GM10847 (cell line): ENCODE data around the gene FMR1.

Experiments
- POLR2A ChIP-seq: IDR thresholded peaks from 2 replicates; pipeline ENCODE4 v1.6.1; 2011; ENCODE audit not compliant: insufficient read length; ENCODE audit errors: extremely low read depth

FMR1 gene

GRCh38 chrX:147908106-147908505, 3.6 kb upstream of the FMR1 start:
- TF ChIP-seq POLR2A, result no peak

GRCh38 chrX:147910607-147911006, 1.1 kb upstream of the FMR1 start:
- TF ChIP-seq POLR2A, result no peak

DNA sequence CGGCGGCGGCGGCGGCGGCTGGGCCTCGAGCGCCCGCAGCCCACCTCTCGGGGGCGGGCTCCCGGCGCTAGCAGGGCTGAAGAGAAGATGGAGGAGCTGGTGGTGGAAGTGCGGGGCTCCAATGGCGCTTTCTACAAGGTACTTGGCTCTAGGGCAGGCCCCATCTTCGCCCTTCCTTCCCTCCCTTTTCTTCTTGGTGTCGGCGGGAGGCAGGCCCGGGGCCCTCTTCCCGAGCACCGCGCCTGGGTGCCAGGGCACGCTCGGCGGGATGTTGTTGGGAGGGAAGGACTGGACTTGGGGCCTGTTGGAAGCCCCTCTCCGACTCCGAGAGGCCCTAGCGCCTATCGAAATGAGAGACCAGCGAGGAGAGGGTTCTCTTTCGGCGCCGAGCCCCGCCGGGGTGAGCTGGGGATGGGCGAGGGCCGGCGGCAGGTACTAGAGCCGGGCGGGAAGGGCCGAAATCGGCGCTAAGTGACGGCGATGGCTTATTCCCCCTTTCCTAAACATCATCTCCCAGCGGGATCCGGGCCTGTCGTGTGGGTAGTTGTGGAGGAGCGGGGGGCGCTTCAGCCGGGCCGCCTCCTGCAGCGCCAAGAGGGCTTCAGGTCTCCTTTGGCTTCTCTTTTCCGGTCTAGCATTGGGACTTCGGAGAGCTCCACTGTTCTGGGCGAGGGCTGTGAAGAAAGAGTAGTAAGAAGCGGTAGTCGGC, 528 bp downstream of the FMR1 start:
- no peak for TF ChIP-seq POLR2A

- no peak for TF ChIP-seq POLR2A
These were observed 1.9 kb downstream of the FMR1 start for GRCh38 chrX:147913570-147913969.

GRCh38 chrX:147914591-147914990, 2.9 kb downstream of the FMR1 start:
- no peak for TF ChIP-seq POLR2A

DNA sequence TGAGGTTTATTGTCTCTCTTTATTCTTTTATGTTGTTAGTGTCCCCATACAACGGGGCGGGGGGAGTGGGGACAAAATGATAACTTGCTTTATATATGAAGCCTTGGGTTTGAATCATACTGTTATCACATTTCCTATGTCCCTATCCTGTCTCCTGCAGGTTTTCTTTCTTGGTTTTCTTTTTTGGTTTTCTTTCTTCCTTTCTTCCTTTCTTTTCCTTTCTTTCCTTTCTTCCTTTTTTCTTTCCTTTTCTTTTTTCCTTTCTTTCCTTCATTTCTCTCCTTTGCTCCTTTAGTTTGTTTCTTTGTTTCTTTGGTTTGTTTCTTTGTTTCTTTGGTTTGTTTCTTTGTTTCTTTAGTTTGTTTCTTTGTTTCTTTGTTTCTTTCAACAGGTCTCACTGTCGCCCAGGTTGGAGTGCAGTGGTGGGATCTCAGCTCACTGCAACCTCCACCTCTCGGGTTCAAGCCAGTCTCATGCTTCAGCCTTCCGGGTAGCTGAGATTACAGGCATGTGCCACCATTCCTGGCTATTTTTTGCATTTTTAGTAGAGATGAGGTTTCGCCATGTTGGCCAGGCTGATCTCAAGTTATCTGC, 4.8 kb downstream of the FMR1 start:
- no peak for TF ChIP-seq POLR2A

DNA sequence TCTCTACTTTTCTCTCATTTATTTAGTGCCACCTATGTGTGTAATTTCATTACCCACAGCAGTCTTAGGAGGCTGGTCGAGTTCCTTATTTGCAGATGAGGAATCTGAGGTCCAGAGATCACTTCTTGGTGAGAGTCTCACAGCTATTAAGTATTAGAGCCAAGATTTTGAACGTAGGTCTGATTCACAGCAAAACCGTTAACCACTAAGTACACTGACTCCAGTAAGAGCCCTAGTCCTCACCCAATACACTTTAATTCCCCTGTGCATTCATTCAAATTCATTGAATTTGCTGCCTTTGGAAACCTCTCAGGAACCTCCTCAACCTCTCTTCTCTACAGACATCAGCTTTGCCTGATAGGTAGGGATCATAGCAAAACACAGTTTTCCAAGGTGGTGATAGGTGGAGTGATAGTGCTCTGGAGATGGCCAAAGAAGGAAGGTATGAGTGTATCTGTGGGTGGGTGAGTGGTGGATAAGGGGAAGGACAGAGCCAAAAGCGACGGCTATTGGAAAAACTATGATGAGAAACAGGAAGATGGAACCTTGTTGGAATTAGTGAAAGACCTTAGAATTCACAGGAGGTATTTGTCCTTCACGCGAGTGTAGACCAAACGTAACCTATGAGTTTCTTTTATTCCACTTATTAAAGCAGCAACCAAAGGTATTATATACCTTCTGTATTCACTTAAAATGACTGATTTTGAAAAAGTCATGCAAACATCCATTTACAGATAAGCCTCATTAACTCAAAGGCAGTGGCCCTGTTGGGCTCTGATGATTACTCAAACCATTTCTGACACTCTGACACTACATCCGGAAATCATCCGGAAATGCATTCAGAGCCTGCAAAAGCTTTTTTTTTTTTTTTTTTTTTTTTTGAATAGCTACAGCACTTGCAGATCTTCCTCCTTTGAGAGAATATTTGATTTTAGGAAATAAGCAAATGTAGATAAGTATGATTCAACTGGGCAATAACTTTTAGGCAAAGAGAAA, 6.3 kb downstream of the FMR1 start:
- no peak for TF ChIP-seq POLR2A

DNA sequence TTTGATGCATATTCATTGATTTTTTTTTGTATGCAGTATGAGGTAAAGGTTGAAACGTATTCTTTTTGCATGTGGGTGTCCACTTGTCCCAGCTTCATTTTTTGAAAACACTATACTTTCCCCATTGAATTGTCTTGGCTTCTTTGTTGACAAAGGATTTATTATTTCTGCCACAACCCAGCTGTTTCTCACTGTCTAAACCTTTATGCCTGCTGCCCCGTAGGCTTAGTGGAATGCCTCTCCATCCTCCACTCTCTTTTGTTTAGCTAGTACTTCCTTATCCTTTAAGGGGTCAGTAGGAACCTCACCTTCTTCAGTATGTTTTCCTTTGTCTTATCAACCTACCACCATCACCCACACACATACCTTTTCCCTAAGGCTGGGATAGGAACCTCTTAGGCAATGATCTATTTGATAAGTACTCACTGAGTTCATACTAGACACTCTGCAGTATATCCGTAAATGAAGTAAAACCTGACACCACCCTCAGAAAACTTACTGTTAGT, 8.5 kb downstream of the FMR1 start:
- no peak for TF ChIP-seq POLR2A

GRCh38 chrX:147923605-147924004, 11.9 kb downstream of the FMR1 start:
- TF ChIP-seq POLR2A, result no peak

DNA sequence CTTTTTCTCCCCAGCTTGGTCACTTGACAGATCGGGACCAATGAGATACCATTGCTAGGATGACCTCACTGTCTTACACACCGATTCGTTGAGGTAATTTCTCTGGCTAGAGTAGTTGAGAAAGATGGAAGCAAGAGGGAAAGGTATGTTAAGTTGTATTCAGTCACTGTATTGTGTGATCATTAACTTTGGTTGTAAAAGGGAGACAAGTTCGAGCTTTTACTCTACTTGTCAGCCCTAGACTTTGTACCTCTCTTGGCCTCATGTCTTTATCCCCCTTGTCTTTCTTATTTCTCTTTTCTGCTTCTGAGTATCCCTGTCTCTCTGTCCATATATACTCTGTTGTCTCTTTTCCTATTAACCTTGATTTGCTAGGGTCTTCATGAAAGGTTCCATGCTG, 15.5 kb downstream of the FMR1 start:
- no peak for TF ChIP-seq POLR2A

GRCh38 chrX:147933815-147934214, 22.1 kb downstream of the FMR1 start:
- no peak for TF ChIP-seq POLR2A

- TF ChIP-seq POLR2A, result no peak
These were observed 23.5 kb downstream of the FMR1 start for GRCh38 chrX:147935156-147935758.

DNA sequence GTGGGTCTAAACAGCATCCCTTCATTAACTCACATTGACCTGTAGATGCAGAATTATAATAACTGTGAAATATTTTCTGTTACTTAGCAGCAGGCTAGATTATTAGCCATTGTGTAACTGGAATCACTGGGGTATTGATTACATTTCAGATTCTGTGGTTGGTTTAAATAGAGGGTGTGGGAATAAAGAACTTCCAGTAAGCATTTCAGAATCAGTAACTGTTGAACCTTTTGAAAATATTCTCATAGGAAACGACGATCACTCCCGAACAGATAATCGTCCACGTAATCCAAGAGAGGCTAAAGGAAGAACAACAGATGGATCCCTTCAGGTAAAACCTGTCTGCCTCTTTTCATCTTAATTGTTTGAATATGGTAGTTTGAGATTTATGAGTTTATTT, 33.6 kb downstream of the FMR1 start:
- no peak for TF ChIP-seq POLR2A

DNA sequence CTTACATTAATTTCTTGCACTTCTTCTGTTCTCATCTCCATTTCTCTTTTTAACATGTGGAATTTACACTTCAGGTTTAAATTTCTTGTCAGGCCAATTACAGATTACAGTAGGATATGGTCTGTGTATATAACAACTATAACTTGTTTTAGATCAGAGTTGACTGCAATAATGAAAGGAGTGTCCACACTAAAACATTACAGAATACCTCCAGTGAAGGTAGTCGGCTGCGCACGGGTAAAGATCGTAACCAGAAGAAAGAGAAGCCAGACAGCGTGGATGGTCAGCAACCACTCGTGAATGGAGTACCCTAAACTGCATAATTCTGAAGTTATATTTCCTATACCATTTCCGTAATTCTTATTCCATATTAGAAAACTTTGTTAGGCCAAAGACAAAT, 36.8 kb downstream of the FMR1 start:
- TF ChIP-seq POLR2A, result no peak

DNA sequence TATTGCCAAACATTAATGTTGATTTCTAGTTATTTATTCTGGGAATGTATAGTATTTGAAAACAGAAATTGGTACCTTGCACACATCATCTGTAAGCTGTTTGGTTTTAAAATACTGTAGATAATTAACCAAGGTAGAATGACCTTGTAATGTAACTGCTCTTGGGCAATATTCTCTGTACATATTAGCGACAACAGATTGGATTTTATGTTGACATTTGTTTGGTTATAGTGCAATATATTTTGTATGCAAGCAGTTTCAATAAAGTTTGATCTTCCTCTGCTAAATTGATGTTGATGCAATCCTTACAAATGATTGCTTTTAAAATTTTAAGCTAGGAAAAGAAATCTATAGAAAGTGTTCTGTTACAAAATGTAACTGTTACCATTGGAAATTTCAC, 38.6 kb downstream of the FMR1 start:
- TF ChIP-seq POLR2A, result no peak
